Keratinocyte (primary cell): ENCODE data around the gene CFAP68.

Source experiments
- CTCF ChIP-seq, 3 experiments: IDR thresholded peaks in 1 of 3; conservative IDR thresholded peaks in 1 of 3; optimal IDR thresholded peaks in 1 of 3; 2 replicates in 2 of 3; 3 replicates in 1 of 3; pipeline versions ENCODE3 to v1.5.1; 2011; ENCODE audit warnings: low read length in 3 of 3, mild to moderate bottlenecking in 3 of 3, moderate library complexity in 2 of 3, control low read depth in 1 of 3, inconsistent platforms in 1 of 3; ENCODE audit not compliant: insufficient read depth in 2 of 3; ENCODE audit errors: extremely low read depth in 1 of 3
- EZH2 ChIP-seq: IDR thresholded peaks from one replicate; pipeline ENCODE4 v1.6.1; 2012; ENCODE audit warnings: inconsistent platforms, mild to moderate bottlenecking, low read length, moderate library complexity

- no peak for TF ChIP-seq CTCF (optimal IDR thresholded peaks at IDR 0.05 in 1 of 3, IDR thresholded peaks at IDR 0.05 in 1 of 3, conservative IDR thresholded peaks at IDR 0.05 in 1 of 3; ENCODE audit: extremely low read depth in 1 of 3, insufficient read depth in 2 of 3, low read length in 3 of 3)
- TF ChIP-seq EZH2, result no peak
Measured at GRCh38 chr11:111837366-111837891, 41.9 kb upstream of the CFAP68 start.
